HG03095 (cell line): ENCODE measurements around the gene SCARF2.
"Not testable (repeated sequence)": the region's sequence is repeated elsewhere in the genome, so short reads cannot be mapped to it uniquely, and the experiment has no call there.

Source experiments
- ATAC-seq: cut with Tn5 transposase; IDR thresholded peaks from one replicate; pipeline ENCODE4 v1.9.1; 2021; ENCODE audit warnings: moderate library complexity; ENCODE audit not compliant: unreplicated experiment

Gene SCARF2

DNA sequence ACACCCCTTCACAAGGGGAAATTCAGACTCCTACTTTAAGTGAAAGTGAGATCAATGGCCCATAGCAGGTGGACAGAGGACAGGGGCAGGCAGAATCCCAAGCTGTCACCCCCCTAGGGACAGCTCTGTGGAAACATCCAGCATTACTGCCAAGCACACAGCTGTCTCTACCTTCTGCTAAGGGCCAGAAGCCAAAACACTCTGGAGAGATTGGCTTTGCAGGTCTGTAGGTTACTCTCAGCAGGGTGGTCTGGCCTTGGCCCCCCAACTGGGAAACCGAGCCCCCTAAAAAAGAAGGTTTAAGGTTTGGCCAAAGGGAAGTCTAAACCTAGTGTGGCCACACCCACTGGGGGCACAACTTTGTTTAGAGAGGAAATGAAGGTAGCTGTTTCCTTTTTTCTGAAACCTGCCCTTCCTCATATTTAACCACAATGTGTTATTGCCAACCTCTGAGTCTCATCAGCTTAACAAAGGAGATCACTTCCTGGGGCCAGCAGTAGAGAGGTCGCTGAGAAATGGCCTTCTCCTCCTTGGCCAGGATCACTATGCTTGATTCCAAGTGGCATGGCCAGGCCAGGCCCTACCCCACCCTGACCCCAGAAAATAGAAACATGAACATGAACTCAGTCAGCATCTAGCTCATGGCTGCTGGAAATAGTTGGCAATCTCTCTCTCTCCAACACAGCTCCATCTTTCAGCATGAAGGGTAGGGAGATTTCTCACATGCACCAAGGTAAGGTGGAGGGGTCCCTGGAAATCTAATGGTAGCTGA, 25.9 kb upstream of the SCARF2 start:
- ATAC-seq = no peak

DNA sequence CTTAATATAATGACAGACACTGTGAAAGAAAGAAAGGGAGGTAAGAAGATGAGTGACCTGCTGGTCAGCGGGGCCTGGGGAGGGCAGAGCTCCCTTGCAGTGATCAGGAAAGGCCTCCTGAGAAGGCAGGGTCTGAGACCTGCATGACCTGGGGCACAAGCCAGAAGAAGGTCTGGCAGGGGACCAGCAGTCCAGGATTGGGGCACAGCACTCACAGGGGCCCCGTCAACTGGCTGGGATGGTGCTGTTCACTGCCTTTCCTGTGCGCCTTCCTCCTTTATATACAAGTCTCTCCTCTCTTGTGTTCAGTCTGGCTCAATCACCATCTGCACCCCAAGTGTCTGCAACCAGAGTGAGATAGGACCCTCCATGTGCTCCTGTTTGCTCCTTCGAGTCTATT, 22.2 kb upstream of the SCARF2 start:
- ATAC-seq = no peak

GRCh38 chr22:20459152-20459542, 21.5 kb upstream of the SCARF2 start:
- no peak for ATAC-seq

GRCh38 chr22:20458530-20459151, 21.0 kb upstream of the SCARF2 start:
- ATAC-seq = no peak

DNA sequence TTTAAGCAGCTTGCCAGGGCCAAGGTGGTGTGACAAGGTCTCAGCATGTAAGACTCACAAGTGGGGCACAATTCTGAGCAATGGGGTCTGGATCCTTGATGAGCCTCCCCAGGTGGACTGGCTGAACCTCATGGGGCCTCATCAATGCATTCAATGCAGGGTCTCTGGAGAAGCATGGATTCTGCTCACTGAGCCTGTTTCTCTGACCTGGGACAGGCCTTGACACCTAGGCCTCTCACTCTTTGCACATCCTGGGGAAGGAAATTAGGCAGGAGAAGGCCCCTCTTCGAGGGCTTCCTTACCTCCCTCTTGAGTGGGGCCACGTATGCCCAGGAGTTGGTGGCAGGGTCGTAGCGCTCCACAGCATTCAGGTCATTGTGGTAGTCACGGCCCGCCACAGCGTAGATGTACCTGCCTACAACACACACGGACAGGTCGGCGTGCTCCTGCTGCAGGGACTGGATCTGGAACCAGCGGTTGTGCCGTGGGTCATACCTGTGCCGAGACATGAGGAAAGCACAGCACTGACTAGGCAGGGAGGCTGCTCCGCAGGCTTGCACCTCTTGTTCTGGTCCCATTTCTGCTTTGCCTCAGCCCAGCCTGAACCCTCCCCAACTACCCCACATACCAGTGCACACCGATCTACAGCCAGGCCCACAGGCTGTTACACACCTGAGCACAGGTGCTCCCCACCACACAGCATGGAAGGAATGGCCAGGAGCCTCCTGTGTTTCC, 20.0 kb upstream of the SCARF2 start:
- no peak for ATAC-seq

DNA sequence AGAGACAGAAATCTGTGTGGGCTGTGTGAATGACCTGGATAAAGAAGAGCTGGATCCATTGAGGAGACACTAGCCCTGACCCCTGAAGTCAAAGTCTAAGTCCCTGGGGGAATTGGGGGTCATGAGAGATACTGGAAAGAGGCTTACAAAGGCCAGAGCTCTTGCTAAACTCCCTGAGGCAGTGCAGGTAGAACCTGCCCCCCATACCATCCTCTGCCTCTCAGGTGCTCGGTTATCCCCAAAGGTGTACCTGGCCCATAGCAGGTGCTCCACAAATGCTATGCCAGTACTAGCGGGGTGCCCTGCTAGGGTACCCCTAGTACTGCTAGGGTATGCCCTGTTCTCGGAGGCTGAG, 19.1 kb upstream of the SCARF2 start:
- no peak for ATAC-seq

DNA sequence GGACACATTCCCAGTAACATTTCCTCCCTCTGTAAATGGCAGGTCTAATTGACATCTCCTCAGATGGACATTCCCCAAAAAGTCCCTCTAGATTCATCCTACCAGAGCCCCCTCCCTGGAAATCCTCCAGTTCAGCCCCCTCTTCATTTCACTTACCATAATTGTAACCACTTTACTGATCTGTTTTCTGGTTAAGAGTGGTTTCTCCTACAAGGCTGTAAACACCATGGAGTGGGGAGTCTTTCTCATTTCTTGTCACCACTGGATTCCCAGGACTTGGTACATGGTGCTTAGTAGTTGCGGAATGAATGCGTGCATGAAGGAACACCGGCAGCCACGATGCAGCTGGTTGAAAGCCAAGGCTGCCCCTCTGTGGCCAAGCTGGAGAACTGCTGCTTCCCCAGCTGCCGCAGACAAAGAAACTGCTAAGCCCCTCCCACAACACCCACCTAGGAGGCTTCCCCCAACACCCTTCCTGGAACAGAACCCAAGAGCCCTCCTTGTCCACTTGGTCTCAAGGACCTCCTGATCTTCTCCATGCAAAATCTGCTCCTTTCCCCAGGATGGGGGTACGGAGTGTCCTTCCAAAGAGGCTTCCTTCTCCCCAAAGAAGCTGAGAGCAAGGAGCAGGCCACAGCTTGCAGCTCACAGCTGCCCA, 18.6 kb upstream of the SCARF2 start:
- ATAC-seq = peak; percentile 76

- no peak for ATAC-seq
These were observed 18.1 kb upstream of the SCARF2 start for GRCh38 chr22:20455709-20456063.

DNA sequence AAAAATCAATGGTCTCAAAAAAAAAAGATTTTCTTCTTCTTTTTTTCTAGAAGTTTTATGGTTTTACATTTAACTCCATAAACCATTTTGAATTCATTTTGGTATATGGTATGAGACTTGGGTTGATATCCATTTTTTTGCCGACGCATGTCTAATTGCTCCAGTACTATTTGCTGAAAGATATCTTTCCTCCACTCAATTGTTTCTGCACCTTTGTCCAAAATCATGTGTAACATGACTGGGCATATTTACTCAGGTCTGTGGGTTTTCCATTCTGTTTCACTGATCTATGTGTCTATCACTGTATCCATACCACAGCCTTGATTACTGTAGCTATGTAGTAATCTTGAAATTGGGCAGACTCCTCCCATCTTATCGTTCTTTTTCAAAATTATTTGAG, 15.6 kb upstream of the SCARF2 start:
- no peak for ATAC-seq

DNA sequence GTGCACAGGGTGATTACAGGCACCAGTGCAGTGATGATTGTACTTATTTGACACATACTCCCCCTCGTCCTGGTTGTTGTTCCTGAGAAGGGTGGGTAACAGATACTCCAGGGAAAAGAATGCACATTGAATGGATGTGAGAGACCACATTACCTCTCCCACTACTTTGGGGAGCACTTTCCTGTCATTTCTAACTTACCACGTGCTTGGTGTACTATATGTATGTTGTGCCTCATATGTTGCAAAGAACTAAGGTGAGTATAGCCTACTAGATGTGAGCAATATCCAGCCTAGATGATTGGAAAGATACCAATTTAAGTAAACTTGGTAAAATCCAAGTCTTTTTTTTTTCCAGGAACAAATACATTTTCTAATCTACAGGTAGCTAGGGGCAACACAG, 14.3 kb upstream of the SCARF2 start:
- no peak for ATAC-seq

GRCh38 chr22:20451129-20451778, 13.6 kb upstream of the SCARF2 start:
- not testable (repeated sequence) for ATAC-seq

GRCh38 chr22:20450551-20450906, 12.9 kb upstream of the SCARF2 start:
- no peak for ATAC-seq

- ATAC-seq = no peak
These were observed 12.4 kb upstream of the SCARF2 start for GRCh38 chr22:20449819-20450550.

DNA sequence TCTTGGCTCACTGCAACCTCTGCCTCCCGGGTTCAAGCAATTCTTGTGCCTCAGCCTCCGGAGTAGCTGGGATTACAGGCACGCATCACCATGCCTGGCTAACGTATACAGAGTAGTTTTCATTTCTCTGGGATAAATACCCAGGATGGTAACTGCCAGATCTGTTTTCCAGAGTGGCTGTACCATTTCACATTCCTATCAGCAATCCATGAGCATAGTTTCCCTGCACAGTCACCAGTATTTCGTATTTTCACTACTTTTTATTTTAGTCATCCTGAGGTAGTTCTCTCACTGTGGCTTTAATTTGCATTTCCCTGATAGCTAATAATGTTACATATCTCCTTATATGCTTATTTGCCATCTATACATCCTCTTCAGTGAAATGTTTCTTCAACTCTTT, 11.0 kb upstream of the SCARF2 start:
- ATAC-seq = no peak

- no peak for ATAC-seq
These were observed 8.9 kb upstream of the SCARF2 start for GRCh38 chr22:20446383-20446970.

DNA sequence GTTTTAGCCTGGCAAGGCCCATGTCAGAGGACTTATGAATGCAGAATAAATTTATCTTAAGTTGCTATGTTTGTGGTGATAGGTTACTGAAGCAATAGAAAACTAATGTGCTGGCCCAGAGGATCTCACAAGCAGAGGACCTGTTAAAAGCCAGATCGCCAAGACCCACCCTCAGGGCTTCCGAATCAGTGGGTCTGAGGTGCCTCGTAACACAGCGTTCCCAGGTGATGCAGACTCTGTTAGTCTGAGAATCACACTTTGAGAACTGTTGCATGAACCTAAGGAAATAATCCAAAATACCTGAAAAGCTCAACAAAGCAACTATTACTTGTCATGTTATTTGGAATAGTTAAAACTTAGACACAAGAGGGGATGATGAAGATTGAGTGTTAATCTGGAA, 6.7 kb upstream of the SCARF2 start:
- no peak for ATAC-seq

- ATAC-seq = no peak
These were observed 5.1 kb upstream of the SCARF2 start for GRCh38 chr22:20442485-20443284.

GRCh38 chr22:20441631-20442484, 4.2 kb upstream of the SCARF2 start:
- ATAC-seq = no peak
